Fibroblast of skin of left quadriceps (primary cell): ENCODE data around the gene FARSB.
"Not testable (repeated sequence)": the region's sequence is repeated elsewhere in the genome, so short reads cannot be mapped to it uniquely, and the experiment has no call there.

Experiments used
- DNase-seq, 2 experiments: peaks; one replicate each; pipeline ENCODE4 v3.0.0-alpha.2; 2013; ENCODE audit warnings: low read depth in 2 of 2

FARSB gene

DNA sequence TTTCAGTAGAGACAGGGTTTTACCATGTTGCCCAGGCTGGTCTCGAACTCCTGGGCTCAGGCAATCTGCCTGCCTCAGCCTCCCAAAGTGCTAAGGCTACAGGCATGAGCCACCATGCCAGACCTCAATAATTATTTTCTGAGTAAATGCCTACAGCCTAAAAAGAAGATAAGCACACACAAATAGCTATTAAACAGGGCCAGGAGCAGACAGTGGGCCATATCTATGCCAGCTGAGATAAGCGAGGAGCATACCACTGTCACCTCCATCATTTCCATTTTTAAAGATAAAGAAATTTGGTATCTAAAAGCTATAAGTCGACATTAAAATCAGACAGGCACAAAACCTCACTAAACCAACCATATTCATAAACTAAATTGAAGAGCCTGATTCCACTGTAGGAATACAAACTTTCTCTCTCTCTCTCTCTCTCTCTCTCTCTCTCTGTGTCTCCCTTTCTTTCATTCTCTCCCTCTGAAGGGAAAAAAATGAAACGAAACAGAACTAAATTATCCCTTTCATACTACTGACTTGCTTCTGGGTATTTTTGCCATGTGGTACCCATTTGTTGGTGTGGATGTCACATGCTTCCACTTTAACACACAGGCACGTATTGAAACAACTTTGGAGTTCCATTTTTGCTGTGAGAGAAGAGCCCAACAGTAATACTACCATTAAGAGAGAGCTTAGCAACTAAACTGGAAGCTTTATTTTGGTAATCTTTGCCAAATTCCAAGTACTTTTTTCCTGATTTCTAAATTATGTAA is 51.0 kb downstream of the FARSB start:
- no peak for DNase-seq

DNA sequence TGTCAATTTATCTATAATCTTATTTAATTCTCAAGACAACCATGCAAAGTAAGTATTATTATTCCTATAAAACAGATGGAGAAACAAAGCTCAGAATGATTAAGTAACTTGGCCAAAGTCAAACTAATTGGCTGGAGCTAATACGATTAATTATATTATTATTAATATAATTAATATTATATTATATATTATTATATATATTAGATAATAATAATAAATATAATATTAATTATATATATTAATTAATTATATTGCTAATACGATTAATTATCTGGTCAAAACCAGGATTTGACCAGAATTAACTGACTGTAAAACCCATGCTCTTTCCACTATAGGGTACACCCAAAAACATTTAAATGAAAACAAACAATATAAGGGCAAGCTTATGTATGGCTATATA is 52.4 kb downstream of the FARSB start:
- no peak for DNase-seq

DNA sequence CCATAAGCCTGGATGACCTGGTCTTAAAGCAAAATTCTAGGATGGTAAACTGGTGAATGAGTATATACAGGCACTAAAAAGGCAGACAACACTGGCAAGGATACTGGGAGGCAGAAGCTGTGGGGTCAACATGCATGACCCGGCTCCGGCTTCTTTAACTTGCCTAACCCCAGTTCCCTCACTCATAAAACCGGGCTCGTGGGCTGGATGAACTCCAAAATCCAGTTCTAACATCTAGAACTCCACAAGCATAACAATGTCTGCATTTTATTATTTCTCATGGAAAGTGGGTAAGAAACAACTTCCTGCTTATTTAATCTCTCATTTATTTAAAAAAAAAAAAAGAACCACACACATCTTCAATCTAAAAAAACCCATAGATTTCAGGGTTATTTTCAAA is 57.3 kb downstream of the FARSB start:
- DNase-seq: no peak

DNA sequence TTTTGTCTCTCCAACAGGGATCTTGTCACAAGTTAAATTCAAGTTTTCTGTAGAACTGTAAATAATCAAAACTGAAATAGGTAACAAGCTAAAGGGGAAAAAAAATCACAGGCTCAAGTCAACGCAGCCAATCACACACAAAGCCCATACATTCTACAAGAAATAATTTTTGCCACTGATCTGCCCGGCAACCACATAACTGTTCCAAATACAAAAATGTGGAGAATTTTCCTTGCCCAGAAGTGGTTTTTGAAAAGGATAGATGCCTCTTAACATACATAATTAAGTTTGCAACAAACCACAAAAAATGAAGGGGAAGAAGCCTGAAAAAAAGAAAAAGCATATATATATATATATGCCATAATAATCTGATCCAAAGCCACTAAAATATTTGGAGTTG is 60.3 kb downstream of the FARSB start:
- no peak for DNase-seq

DNA sequence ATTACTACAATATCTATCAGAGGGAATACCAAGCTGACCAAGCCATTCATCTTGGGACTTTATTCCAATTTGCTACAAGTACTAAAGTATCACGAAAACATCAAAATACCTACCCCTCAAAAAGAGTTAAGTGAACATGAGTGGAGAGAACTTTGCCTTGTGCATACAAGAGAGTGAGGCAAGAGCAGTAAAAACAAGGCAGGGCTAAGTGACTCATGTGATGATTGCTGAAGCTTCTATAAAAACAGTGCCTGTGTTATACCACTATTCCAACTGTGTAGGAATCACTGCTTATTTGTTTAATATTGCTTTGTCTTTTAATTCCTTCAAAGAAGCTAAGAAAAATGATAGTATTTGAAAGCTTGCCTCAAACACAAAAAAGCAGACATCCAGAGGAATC is 61.2 kb downstream of the FARSB start:
- no peak for DNase-seq

DNA sequence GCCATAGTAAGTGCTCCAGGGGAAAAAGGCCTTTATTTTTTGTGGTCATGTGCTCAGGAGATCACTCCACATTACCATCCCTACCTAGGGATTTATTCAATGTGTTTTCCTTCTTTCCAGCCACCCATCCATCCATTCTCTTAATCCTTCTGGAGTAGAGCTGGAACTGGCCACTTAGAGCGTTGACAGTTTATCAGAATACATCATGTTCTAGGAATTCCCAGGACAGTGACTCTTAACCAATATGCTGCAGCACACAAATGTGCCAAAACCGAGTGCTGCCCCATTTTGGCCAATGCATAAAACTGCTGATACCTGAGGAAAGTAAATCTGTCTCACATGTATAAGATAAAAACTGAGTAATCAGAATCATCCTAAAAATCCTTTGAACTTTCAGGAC is 63.7 kb downstream of the FARSB start:
- no peak for DNase-seq

DNA sequence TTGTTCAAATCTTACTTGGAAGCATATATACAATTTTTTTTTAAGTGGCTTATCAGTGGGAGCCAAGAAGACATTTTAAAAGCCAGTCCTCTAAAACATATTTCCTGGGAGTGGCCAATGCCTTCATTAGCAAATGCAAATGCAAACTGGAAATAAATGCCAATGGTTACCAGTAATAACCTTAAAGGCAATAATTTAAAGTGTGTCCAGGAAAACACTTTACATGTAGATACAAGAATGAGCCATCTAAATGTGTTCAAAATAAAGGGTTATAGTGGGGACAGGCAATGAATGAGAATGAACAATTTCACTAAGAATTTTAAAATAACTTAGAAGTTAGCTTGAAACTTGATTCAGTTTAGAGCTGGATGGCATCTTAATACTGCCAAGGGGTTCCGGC is 64.2 kb downstream of the FARSB start:
- DNase-seq: no peak

DNA sequence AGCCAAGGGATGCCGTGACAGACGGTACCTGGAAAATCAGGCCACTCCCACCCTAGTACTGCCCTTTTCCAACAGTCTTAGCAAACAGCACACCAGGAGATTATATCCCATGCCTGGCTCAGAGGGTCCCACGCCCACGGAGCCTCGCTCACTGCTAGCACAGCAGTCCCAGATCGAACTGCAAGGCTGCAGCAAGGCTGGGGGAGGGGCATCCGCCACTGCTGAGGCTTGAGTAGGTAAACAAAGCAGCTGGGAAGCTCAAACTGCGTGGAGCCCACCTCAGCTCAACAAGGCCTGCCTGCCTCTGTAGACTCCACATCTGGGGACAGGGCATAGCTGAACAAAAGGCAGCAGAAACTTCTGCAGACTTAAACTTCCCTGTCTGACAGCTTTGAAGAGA is 71.3 kb downstream of the FARSB start:
- DNase-seq: not testable (repeated sequence)

DNA sequence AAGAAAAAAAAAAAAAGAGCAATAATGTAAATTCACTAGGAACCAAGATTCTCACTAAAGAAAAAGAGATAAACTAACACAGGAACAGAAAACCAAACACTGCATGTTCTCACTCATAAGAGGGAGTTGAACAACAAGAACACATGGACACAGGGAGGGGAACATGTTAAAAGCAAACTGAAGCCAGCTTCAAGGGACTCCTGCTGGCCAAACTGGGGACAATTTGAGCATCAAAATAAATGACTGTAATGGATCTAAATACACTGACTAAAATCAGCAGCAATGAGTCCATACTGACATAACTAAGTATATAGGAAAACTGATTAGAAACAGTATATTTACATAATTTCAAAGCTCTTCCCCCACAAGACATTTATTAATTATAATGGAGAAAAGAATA is 73.0 kb downstream of the FARSB start:
- DNase-seq: no peak

DNA sequence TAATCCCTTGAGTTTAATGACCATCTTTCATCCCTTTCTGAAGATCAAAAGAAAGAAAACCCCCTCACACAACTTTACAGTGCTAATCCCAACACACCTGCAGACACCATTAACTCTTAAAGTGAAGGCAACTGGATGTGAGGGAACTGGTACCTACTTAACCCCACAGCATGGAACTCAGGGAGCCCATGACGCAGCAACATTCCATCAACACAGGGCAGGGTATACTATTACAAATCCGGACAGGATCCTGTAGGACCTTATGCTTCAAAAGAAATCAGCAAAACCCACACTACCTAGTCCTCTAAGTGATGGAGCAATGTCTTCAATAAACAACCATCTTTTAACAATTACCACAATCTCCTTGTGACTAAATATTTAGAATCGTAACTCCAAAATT is 78.6 kb downstream of the FARSB start:
- DNase-seq: no peak

DNA sequence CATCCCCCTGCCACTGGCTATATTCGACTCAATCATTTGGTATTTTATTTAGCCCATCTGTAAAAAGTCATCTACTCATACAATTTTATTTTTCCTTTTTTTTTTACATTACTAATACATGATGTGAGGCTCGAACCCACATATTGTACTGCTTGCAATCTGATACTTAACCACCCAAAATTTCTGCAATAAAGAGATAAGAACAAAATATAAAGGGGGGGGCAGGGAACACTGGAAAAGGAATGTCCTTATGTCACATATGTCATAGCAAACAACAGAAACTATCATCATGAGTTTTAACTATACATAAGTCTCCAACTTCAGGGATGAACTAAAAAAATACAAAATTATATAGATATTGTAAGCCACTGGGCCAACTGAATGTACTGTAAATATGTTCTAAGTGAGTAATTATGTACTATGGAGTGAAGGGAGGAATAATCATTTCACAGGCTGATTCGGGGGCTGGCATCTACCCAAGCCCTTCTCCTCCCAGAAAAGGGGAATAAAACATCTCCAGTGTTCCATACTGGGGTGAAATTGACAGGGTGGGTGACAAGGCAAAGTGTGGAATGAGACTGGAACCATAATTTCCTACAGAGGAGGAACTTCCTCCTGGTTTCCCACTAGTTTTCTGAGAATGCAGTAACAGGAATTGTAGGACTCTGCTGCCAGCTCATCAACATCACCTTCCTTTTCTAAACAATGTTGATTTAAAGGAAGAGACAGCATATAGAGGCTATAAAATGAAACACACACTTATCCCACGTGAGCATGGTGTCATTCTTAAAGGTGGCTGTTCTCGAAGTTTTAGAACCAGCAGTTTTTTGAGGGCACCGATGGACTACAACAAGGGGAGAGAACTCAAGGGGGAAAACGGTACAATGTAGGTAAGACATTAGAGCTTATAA is 79.5 kb downstream of the FARSB start:
- no peak for DNase-seq

DNA sequence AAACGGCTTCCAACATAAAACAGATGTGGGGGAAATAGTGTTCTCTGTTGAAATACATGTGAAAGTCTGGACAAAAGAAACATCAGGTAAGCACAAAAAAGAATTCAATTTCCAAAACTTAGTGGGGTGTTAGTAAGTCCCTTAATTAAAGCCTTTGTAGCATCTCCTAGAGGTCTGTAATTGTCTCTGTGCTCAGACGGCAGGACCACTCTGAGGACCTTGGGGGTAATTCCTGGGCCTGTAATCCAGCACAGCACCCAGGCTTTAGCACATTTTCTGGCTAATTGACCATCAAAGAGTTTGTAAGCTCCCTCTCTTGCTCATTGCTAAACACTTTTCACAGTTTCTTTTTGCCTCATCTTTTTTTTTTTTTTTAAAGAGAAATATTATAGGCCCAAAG is 80.3 kb downstream of the FARSB start:
- no peak for DNase-seq

DNA sequence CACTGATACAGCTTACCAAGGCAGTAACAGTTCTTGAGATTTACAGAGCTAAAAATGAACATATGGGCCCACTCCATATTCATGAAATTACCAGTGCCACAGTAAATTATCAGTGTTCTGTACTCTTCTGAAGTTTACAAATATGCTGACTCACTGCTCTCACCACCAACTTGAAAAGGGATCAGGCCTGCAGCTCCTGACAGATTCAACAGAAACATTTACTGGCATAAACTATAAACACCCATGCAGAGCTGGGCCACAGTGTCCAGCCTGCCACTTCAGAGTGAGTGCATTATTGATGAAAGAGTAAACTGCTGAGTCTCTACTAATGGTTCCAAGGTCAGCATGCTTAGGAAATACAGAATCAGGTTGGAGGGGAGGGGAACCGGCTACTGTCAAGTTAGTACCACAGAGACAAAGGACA is 83.1 kb downstream of the FARSB start:
- DNase-seq: peak; percentile 21 to 26

DNA sequence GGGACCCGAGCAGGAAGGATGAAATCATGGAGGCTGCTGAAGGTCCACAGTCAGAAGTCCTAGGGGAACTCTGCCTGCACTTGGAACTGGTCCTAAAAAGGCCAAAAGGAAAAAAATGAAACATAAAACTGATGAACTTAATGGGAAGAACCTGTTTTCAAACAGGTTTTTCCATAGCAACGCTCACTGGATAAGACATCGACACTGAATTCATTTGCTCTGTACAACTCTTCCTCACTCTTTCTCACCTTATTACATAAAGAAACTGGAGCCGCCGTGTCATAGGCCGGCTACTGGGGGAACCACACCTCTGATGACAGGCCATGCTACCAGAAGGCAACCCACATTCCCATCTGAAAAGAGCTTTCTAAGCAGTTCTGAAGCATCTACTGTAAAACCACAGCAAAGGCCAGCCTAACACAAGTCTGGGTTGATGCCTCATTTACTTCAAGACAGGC is 83.6 kb downstream of the FARSB start:
- no peak for DNase-seq

DNA sequence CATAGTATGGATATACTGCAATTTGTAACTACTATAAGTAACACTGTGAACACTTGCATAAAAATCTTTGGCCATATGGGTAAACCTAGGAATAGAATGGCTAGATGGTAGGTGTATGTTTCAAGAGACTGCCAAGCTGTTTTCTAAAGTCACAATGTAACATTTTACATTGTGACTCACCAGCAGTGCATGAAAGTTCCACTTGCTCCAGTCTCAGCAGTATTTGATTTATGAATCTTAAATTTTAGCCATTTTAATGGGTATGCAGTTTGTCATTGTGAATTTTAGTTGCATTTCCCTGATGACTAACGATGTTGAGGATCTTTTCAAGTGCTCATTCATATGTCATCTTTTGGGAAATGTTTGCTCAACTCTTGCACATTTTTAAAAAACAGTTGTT is 86.1 kb downstream of the FARSB start:
- DNase-seq: peak; percentile 29 to 30

DNA sequence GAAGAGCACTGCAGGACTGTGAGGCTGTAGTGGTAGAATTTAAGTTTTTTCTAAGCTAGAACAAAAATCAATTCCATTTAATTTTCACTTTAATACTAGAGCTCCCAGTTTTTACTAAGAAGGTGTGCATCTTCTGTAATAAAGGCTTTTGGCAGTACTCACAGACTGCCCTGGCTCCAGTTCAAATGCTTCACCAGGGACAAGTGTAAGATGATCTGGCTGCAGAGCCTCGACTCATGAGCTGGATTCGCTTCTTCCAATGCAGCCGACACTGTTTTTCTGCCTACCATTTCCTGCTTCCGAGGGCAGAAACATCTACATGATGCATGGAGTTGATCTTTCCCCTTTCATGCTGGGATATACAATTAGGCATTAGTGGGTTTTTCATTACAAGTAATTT is 87.0 kb downstream of the FARSB start:
- DNase-seq: peak; percentile 33 to 44

DNA sequence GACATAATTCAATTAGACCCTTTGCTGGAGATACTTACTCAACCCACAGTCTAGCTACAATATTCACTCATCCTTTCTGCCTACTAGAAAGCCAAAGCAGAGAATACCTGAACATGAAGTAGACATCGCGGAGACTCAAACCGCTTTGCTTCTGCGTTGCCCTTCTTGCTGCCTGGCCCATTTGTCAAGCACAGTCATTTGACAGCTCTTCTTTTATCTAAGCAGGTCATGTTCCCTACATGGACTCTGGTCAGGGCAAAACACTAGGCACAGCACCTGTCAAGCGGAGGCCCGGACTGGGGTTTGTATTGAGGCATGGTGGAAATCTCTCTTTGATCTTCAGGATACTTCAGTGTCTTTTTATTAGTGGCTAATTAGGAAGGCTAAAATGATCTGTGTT is 89.7 kb downstream of the FARSB start:
- DNase-seq: no peak

DNA sequence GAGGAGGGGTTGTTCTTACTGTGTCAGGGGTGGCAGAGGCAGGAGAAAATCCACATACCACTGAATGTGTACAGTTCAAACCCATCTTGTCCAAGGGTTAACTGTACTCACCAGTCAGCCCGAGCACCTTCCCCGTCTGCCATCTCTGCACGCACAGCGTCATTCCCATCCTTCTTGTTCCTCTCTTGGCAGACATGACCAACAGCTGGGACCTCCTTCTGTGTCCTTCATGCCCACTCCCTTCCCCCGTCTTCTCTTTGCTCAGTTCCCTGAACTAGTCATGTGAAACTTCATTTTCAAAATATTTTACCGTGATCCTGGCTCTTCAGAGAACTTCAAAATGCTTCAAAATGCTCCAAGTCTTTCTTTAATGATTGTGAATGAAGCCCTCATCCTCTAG is 92.0 kb downstream of the FARSB start:
- no peak for DNase-seq

DNA sequence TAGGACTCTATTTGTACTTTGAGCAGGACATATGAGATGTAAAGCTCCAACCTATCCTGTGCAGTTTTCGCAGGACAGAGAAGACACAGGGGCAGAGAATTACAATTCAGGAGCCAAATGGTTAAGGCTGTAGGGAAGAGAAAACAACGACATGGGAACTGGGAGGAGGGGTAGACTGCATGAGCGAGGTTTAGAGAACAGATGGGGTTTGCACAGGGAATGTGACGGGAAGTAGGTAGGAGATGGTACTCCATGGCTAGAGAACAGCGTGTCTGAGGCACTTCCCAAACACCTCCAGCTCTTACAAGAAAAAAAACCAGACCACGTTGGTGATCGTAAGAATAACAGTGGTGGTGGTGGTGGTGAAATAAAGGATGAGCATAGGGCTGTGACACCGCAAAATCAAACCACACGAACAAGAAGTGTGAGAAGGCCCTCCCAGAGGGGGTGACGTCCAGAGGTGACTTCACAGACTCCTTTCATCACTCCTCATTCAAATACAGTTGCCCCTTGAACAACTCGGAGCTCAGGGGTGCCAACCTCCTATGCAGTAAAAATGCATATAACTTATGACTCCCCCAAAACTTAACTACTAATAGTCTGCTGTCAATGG is 92.7 kb downstream of the FARSB start:
- no peak for DNase-seq

DNA sequence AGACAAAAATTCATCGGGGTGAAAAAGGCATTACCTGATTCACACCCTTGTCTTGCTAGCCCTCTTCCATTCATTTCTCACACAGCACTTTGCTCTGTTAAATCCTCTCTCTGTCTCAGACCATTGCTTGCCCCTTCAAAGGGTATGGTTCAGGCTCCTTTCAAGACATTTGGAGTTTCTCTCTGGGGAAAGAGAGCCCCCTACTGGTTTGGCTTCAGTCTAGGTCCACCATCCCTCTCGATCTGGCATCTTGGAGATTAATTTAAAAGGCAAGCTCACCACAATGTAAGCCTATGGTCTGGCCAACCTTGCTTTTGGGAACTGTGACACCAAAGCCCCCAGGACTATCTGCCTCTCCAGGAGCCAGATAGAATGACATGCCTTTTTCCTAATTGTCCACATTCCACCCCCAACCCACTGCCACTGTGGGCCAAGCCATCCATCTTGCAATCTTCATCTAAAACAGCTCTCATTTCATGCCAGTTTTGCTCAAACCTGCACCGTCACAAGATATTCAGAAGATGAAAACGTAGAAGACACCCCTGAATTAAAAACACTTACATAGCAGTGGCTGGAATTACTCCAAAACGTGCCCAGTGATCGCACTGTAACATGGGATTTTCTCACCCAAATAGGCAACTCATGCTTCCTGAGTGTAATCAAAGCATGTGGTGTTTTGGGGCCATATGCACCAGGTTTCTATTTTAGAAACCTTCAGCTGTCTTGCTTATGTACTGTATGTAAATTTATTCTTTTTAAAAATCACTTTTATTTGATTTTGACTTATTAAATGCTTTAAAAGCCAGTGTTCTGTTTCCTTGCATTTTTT is 93.9 kb downstream of the FARSB start:
- peak in 1 of 2 experiments; percentile 24 for DNase-seq

DNA sequence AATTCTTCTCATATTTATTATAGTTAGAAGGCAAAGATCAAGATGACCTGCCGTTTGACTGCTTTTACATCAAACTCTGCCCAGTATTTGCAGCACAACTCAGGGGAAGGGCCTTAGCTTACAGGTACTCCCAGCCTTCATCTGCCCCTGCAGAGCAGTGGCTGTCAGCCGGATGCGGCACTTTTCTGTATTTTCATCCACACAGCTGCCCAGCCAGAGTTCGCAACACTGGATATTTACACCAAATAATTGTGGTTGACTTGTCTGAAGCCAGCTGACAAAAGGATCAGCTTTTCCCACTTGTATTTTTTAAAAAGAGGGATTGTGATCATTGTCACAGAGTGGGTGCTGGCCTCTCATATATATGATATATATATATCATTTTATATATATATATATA is 94.7 kb downstream of the FARSB start:
- DNase-seq: no peak

DNA sequence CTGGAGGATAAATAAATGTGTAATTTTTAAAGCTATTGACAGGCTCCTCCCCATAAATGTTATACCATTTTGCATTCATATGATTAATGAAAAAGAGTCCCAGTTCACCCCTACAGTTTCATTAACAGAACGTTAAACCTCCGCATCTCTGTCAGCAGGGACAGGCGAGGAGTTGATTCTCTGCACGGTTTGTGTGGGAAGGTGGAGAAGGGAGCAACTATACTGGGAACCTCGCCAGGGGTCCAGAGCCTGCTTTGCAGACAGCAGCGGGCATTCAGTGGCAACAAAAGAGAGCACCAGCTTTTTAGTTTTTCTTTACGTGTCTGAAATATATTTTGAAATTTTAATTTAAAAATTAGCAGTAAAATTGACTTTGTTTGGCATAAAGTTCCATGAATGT is 101.4 kb downstream of the FARSB start:
- no peak for DNase-seq
